GM21381 (cell line): ENCODE results near the gene DYNLRB2.

ENCODE experiments used
- ATAC-seq: cut with Tn5 transposase; IDR thresholded peaks from one replicate; pipeline ENCODE4 v1.9.1; 2021; ENCODE audit warnings: mild to moderate bottlenecking, moderate library complexity; ENCODE audit not compliant: unreplicated experiment

The DYNLRB2 gene

DNA sequence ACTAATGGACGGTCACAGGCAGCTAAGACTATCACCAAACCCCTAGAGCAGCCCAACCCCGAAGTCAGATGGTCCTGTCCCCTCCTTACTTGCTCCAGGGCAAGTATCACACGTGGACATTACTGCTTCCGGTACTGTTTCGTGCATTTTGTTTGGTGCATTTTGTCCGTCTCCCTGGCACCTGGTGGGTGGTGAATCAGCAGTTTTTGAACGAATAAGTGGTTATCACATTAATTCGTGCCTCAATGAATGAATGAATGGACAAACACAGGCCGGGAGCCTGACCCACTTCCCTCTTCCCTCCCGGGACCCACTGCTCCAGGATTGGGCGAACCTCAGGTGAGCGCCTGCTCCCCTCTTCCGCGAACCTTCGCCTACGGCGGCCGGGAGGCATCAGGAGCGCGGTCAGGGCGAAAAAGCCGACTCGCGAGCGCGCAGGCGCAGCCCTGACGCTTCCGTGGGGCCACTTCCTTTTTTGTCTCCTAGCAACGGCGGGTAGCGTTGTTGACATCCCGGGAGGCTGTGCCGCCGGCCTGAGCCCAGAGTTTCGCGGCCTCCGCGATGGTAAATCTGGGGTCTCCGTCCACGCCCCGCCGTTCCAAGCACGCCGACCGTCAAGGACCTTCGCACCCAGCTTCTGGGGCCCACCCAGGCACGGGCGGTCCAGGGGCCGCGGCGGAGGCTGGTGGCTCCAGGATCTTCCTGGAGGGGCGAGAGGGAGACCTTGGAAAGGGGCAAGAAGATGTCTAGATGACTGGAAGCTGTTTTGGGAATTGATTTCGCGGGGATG is at the start of gene DYNLRB2:
Gene DYNLRB2 (plus strand): TSS at position 478 of the 790 bp plus-strand sequence. CDS start 84 bp downstream, at position 562.
- peak; percentile 99 for ATAC-seq

DNA sequence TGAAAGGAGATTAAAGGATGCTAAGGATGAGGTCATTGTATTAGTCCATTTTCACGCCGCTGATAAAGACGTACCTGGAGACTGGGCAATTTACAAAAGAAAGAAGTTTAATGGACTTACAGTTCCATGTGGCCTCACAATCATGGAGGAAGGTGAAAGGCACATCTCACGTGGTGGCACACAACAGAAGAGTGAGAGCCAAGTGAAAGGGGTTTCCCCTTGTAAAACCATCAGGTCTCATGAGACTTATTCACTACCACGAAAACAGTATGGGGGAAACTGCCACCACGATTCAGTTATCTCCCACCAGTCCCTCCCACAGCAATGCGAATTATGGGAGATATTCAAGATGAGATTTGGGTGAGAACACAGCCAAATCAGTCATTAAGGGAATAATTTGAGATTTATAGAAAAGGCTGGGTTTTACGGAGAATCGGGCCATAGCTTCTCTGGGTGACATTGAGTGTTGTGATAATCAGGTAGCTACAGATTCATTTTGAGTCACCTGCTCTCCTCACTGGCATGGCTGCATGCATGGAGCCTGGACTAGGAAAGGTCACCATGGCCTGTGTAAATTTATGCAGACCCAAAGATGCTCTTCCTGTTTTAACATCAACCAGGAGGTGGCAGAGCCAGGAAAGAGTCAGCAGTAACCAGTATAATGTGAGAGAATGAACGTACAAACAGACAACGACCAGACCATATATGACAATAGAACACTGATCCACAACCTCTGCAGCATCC is 40.5 kb upstream of the DYNLRB2 start:
- ATAC-seq, result no peak

DNA sequence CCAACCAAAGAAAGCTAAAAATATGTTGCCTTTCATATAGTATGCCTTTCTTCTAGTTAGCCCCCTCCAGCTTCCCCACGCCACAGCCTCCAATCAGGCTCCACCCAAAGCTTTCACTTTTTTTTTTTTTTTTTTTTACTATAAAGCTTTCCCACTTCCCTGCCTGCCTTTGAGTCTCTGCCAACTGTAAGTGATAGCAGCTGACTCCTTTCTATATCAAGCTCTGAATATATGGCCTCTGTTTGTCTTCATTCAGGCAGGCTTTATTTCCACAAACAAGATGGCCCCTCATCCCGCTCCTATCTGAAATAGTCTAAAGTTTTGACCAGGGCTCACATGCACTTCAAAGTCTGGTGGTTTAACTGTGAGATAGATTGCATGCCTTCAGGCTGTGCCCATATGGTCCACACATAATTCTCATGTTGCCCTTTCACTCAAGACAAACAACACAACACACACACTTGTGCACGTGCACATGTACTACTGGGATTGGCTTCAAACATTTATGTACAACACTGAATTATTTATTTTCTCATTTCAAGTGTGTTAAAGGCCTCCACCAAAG is 39.8 kb upstream of the DYNLRB2 start:
- ATAC-seq, result no peak

DNA sequence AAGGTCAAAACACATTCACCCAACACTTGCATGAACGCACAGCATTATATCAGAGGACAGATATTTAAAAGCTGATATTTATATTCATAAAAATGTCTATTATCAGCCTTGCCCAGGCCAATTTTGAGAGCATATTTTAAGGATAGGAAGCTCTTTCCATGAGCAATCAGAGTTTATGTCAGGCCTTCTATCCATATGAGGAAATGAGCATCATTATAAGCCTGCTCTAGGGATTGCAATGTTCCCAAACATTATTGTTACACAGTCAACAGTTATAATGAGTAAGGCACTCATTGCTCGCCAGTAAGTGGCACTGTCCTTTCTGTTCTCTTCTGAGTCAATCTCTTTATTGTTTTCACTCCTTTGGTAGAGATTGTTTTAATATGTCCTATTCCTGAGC is 37.7 kb upstream of the DYNLRB2 start:
- no peak for ATAC-seq

DNA sequence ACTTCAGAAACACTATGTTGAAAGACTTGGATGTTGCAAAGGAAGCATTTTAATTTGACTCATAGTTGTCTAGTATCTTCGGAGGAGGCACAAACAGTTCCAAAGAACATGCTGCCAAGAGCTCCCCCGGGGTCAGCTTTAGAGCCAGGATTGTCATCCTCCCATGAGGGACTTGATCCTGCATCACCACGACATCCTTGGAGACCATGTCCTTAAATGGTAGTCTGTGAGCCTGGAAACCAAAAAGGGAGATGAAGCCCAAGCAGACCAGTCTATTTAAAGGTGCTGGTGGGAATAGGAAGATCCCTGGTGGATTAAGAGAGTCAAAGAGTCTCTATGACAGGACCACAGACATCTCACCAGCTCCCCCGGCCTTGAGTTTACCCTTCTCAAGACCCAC is 33.3 kb upstream of the DYNLRB2 start:
- ATAC-seq, result no peak

DNA sequence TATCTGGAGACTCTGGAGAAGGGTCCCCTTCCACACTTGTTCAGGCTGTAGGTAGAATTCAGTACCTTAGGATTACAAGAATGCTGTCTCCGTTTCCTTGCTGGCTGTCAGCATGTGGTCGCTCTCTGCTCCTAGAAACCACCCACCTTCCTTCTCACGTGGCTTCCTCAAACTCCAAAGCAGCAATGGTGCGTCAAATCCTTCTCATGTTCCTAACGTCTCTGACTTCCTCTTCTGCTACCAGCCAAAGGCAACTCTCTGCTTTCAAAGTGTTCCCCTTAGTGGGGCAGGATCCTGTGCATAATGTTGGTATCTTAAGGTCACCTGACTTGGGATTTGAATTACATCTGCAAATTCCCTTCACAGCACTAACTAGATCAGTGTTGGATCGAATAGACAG is 30.9 kb upstream of the DYNLRB2 start:
- no peak for ATAC-seq

DNA sequence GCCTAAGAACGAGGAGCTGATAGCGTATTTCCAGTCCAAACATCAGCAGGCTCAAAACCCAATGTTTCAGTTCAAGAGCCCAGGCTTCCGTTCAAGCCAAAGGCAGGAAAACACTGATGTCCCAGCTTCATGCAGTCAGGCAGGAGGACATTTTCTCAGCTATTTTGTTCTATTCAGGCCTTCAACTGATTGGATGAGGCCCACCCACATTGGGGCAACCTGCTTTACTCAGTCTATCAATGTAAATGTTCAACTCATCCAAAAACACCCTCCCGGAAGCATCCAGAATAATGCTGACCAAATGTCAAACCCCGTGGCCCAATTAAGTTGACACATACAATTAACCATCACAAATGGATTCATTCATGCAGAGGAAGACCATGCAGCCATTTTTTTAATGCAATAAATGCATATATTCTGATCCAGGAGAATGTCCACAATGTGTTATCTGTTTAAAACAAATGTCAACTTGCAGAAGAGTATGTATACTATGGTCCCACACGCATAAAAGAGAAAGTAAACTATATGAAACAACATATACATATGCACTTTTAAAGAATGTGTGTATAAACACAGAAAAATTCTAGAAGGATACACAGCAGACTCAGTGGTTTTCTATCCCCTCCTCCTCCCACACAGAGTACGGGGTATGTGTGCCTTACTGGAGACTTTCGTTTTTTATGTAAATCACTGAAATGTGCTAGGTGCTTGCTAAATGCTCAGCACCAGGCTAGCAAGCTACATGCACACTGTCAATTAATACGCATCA is 28.8 kb upstream of the DYNLRB2 start:
- no peak for ATAC-seq

DNA sequence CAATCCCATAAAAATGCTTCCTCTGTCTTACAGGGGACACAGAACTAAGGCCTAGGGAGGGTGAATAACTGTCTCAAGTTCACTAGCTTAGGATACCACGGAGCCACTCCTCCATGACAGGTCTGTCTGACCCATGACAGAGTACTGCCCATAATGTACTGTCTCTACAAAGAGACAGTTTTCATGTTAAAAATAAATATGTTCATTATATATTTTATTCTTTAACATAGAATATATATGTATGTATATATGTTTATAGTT is 28.3 kb upstream of the DYNLRB2 start:
- ATAC-seq, result no peak

DNA sequence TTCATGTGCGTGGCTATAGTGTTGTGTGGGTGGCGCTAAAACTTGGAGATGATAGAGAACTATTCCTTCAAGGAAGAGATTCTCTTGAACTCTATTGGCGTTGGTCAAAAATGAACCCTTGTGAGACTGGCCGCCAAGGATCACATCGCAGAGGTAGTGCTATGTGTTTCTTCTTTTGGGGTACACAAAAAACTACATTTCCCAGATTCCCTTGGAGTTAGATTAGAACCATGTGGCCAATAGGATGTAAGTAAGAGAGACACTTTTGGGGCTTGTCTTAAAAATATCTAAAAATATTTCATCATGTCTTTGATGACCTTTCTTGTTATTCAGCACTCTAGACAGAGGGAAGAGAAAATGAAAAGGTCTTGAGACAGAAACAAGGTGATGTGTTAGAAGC is 25.4 kb upstream of the DYNLRB2 start:
- ATAC-seq, result no peak

DNA sequence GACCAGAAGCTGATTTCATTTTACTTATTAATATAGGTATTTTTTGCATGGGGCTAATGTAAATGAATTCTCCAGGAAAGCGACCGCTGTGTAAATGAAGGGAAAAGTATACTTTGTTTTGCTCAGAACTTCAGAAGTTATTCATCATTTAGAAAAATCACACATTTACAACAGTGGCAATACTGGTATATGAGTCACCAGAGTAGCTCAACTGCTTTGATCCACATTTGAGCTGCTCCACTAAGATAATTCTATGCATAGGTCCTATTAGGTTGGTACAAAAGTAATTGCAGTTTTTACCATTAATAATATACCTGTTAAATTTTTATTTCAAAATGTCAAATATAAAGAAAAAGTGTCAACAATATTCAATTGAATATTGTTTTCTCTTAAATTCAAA is 22.9 kb upstream of the DYNLRB2 start:
- no peak for ATAC-seq

DNA sequence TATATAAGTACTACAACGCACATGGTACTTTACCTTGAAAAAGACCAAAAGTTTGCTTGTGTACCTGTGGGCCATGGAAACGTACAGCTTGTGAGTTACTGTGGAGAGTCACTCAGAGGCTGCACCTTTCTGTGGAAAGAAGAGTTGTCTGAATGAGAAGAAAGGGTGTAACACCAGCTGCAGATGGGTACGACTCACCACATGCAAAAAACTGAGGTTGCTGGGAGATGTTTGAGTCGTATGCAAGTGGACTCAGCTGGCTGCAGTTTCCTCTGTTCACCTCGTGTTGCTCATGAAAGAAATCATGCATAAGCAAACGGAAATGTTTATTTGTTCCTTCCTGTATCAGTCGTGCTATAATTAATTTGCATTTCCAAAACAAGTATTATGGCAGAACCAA is 22.4 kb upstream of the DYNLRB2 start:
- ATAC-seq, result no peak

DNA sequence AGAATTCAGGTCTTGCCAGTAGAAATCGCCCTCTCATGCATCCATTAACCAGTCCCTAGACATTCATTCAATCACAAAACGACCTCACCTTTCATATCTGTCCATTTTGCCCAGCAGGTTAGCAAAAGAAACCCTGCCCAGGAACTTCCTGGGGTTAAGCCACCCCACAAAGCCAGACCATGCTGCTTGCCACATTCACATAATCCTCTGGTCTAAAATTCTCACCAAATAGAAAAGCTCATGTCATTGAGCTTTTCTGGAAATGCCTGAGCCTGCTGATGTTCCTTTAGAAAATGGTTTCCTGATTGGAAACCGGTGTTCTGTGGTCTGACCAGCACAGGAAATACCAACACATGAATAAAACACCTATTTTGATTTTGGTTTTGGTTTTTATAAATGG is 21.6 kb upstream of the DYNLRB2 start:
- no peak for ATAC-seq

DNA sequence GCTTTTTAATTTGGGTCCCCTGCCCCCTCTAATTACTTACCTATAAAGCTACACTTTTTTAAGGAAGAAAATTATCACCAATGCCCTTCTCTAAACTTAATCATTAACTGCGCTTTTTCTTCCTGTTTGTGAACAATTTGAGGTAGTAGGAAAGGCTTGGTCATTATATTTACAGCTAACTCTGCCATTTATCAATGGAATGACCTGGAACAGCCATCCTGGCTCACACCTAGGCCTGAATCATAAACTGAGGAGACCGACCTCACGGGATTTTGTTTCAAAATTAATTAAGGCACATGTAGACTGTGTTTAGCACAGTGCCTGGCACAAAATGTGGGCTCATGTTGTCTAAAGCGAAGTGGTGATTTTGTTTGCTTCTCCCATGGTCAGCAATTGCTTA is 15.4 kb upstream of the DYNLRB2 start:
- ATAC-seq, result no peak

DNA sequence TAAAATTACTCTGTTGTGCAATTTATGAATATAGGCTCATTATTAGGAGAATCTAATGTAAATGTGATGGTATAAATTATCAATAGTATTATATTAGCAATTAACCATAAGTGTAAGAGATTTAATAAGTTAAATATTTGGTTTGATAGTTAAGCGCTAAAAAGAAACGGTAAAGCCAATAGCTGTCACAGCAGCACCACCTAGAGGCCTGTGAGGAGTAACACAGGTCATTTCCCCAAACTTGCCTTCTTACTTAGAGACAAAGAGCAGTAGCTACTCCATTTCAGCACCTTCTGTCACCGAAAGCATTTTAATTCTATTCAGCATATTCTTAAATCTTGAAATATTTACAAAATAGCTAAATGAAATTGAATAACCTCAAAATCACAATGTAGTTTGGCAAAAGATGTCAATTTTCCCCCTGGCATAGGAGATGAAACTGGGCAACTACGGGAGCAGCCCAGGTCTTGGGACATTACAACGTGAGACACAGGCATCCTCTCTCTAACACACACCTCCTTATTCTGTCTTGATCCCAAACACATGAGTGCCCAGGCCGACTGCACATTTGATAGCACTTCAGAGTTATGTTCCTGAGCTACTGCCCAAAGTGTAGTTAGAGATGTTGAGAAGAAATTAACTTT is 14.3 kb upstream of the DYNLRB2 start:
- ATAC-seq, result no peak

DNA sequence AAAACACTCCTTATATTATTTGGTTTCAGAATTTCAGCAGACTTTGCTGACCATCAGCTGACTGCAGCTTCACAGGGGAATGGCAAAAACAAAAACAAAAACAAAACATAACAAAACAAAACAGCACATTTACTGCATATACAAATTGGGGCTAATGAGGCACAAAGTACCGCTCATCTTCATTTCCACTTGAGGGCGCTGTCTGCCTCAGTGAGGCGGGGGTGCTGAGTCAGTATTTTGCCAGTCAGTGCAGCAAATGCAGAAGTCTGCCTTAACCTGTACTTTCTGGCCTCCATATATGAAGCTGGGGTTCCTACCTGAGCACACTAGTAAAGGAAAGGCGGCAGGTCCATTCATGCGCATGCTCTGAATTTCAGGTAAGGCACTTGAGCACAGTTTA is 13.5 kb upstream of the DYNLRB2 start:
- ATAC-seq, result peak; percentile 58

DNA sequence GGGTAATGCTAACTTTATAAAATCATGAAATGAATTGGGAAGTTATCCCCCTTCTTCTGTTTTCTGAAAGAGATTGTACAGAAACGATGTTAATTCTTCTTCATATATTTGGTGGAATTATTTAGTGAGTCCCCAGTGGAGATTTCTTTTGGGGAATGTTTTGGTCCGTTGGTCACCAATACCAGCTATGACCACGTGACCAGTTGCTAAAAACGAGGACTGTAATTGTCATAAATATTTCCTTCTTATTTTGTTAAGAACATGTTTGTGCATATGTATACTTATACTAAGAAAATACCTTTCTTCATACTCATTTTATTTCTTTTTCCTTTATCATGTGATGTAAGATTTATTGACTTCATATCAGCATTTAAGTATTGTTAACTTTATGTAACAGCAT is 10.3 kb upstream of the DYNLRB2 start:
- ATAC-seq, result no peak

DNA sequence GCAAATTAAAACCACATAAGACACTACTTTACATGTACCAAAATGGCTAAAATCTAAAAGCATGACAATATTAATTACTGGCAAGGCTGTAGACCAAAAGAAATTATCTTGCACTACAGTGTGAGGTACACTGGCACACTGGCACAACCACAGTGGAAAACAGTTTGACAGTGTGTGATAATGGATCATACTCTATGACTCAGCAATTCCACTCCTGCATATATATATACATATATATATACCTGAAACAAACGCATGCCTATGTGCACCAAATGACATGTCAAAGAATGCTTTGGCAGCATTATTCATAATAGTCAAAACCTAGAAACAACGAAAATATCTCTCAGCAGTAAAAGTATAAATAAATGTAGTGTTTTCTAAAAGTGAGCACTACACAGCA is 4.6 kb upstream of the DYNLRB2 start:
- no peak for ATAC-seq

DNA sequence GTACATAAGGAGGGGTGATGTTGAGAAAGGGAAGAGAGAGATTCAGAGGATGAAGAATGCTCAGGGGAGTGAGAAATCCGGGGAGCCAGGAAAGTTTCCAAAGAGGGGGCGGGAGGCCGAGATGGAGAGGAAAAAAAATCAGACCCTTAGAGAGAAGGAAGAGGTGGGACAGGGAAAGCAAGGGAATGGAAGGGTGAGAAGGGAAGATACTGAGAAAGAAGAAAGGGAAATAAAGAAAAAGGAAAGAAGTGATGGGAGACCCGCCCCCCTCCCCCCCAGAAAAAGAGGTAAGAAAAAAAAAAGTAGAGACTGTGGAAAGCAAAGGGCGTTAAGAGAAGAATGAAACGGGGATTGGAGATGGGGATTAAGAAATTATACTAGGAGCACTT is 507 bp downstream of the DYNLRB2 start:
- no peak for ATAC-seq

DNA sequence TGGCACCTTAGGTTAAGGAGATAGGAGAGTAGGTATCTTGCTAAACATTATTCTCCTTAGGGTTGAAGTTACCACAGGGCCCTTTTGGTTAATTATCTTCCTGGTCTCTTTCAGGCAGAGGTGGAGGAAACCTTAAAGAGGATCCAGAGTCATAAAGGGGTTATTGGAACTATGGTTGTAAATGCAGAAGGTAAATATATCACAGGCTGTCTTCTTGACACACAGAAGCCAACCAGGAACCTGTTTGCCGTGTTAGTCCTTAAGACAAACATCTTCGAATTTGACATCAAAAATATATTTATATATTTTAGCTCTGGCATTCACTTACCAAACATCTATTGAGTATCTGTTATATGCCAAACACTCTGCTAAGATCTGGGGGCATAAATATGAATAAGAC is 2.4 kb downstream of the DYNLRB2 start:
- no peak for ATAC-seq

DNA sequence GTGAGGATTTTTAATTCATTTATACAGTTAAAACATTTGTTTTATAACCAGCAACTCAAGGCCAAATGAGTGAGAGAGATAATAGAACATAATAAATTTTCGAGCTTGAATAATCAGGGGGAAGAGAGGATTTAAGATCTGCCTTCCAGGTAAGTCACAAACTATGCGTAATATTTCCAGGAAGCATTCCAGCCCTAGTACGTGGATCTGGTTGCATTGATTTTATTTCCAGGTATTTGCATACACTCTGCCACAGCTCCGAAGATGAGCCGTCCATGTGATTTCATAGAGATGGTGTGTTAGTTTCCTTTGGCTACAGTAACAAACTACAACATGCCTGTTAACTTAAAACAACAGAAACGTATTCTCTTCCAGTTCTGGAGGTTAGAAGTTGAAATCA is 3.5 kb downstream of the DYNLRB2 start:
- no peak for ATAC-seq

DNA sequence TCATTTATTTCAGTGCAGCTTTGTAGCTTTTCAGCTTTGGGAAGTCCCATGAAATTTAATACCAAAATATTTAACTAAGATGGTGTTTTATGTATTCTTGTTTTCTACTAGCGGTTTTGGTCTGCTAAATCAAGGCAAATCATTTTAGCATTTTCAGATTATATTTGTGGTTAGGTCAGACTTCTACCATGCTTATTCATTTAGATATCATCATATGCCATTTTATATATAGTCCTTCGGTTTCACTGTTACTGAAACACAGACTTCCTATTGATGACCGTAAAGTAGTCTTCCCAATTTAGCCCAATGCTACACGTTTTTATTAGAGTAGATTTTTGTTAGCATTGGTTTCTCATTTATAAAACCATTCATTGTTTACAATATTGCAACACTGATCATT is 5.5 kb downstream of the DYNLRB2 start:
- ATAC-seq, result no peak
